Calu3 (cell line): ENCODE measurements around the gene IQSEC3. TPM values are rescaled to one million over a fixed set of nuclear protein-coding genes. Genes with fewer than 3 reads are reported as not detected.
"Not testable (repeated sequence)": the region's sequence is repeated elsewhere in the genome, so short reads cannot be mapped to it uniquely, and the experiment has no call there.

ENCODE experiments used
- BruUV-seq: library from RNA; stranded (reverse); fragments of 400-500 nt; replicated peaks from 2 replicates; lab custom pipeline; 2021; lab: Mats Ljungman, UMichigan
- CTCF ChIA-PET: fragments of 300-600 bp; sonication (Branson Sonifier 250); formaldehyde crosslinking; loops from one replicate; lab custom pipeline; 2022; ENCODE audit warnings: antibody characterized with exemption; lab: Charles Lee
- DNase-seq: peaks from one replicate; pipeline ENCODE4 v3.0.0; 2022
- H3K27ac Mint-ChIP-seq: one replicate; pipeline ENCODE4 v1.8.0; 2022; ENCODE audit warnings: mixed read lengths; ENCODE audit not compliant: unreplicated experiment
- H3K27me3 Mint-ChIP-seq: one replicate; pipeline ENCODE4 v1.8.0; 2022; ENCODE audit warnings: mixed read lengths; ENCODE audit not compliant: unreplicated experiment
- H3K36me3 Mint-ChIP-seq: one replicate; pipeline ENCODE4 v1.8.0; 2022; ENCODE audit warnings: mild to moderate bottlenecking, moderate library complexity, mixed read lengths; ENCODE audit not compliant: insufficient read depth, unreplicated experiment
- H3K4me1 Mint-ChIP-seq: one replicate; pipeline ENCODE4 v1.8.0; 2022; ENCODE audit warnings: mild to moderate bottlenecking, low read depth, mixed read lengths; ENCODE audit not compliant: unreplicated experiment
- H3K4me3 Mint-ChIP-seq: one replicate; pipeline ENCODE4 v1.8.0; 2022; ENCODE audit warnings: mild to moderate bottlenecking, low read depth, moderate library complexity, mixed read lengths; ENCODE audit not compliant: unreplicated experiment
- H3K9me3 Mint-ChIP-seq: one replicate; pipeline ENCODE4 v1.8.0; 2022; ENCODE audit warnings: low read depth, mixed read lengths; ENCODE audit not compliant: unreplicated experiment
- CTCF ChIP-seq: fragments of 200-600 bp; IDR thresholded peaks from one replicate; pipeline ENCODE4 v1.8.0; 2022; ENCODE audit warnings: antibody characterized with exemption; ENCODE audit not compliant: unreplicated experiment
- intact Hi-C: fragments of 100-400 bp; cut with micrococcal nuclease; formaldehyde crosslinking; loops from one replicate; pipeline ENCODE4 v1.10.0; 2022; ENCODE audit not compliant: unreplicated experiment
- total RNA-seq: library from RNA; stranded (reverse); gene quantifications from 2 replicates; pipeline ENCODE4 v1.2.3, GENCODE V29; 2022

The IQSEC3 gene
- total RNA-seq, 1 experiment from 2014 or later, result not detected

DNA sequence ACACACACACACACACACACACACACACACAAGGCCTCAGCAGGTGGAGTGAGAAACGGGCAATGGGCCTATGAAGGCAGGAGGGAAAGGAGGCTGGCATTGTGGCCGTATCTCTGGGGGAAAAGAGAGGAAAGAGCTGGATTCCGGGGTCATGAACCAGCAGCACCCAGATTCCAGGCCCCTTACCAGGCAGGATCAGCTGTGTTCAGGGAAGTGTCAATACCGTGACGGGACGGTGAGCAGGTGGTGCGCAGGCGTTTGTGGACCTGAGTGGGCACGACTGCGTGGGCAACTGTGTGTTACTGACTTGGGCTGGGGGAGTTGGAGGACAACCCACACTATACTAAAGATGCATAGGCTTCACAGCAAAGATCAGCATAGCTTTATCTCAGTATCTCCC is 9.5 kb downstream of the IQSEC3 start:
- BruUV-seq, H3K4me3 Mint-ChIP-seq, DNase-seq, H3K4me1 Mint-ChIP-seq, H3K27ac Mint-ChIP-seq, H3K36me3 Mint-ChIP-seq, intact Hi-C loops, H3K9me3 Mint-ChIP-seq, CTCF ChIA-PET: not testable (repeated sequence)
- peaks cover 83% of the 10 kb centered on the region for H3K27me3 Mint-ChIP-seq

GRCh38 chr12:76551-76950 is 10.0 kb downstream of the IQSEC3 start:
- H3K27me3 Mint-ChIP-seq, result peaks cover 83% of the 10 kb centered on the region

GRCh38 chr12:77101-77719 is 10.6 kb downstream of the IQSEC3 start:
- H3K27me3 Mint-ChIP-seq, result peaks cover 83% of the 10 kb centered on the region
- H3K36me3 Mint-ChIP-seq, DNase-seq, BruUV-seq, H3K9me3 Mint-ChIP-seq, CTCF ChIA-PET, H3K4me1 Mint-ChIP-seq, H3K4me3 Mint-ChIP-seq, intact Hi-C loops, H3K27ac Mint-ChIP-seq: not testable (repeated sequence)

More at GRCh38 chr12:76551-76950, 10.0 kb downstream of the IQSEC3 start:
- H3K36me3 Mint-ChIP-seq, H3K4me1 Mint-ChIP-seq, CTCF ChIA-PET, H3K4me3 Mint-ChIP-seq, DNase-seq, H3K27ac Mint-ChIP-seq, H3K9me3 Mint-ChIP-seq, BruUV-seq, intact Hi-C loops: not testable (repeated sequence)

DNA sequence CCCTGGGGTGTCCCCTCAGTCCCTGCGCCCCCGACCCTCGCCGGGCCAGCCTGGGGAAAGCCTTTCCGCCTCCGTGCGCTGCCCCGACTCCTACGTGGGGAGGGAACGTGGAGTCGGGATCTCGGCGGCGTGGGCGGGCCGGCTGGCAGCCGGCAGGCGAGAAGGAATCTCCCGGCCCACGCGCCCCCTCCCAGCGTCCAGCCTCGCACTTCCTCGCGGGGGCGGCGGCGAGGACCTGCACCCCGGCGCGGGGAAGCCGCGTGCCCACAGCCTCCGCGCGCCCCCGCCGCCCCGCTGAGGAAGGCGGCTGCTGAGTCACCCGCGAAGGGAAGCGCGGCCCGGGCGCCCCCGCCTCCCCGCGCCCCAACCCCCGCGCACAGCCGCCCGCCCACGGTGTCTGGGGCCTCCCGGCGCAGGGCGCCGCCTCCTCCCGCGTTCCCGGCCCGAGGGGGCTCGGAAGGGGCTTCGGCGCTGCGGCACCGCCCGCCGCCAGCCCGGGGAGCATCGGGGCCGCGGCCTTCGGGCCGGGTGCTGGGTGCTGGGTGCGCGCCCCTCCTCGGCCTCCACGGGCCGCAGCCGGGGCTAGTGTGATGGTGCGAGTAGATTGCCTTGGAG is 11.3 kb downstream of the IQSEC3 start:
- H3K4me3 Mint-ChIP-seq, CTCF ChIA-PET, intact Hi-C loops, BruUV-seq, H3K4me1 Mint-ChIP-seq, H3K27ac Mint-ChIP-seq, H3K36me3 Mint-ChIP-seq, DNase-seq, H3K9me3 Mint-ChIP-seq: not testable (repeated sequence)
- peaks cover 86% of the 10 kb centered on the region for H3K27me3 Mint-ChIP-seq

DNA sequence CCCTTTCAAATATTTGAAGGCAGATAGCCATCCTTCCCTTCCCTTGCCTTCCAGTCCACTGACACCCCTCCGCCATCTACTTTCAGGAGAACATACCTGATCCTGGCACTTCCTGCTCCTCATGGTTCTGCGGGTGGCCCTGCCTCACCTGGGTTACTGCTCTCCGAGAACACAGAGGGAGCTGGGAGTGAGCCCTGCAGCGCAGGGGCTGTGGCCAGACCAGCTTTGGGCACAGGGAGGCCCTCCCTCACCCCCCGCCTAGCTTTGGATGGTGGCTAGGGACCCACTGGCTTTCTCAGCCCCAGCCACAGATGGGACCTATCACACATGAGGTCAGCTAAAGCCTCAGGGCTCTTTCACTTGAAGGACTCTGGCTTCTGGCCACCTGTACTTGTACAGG is 12.4 kb downstream of the IQSEC3 start:
- no peak for TF ChIP-seq CTCF
- BruUV-seq, result no TSS peak
- CTCF ChIA-PET, result no interaction called here
- peaks cover 88% of the 10 kb centered on the region for H3K27me3 Mint-ChIP-seq
- no peaks in the 10 kb centered on the region for H3K9me3 Mint-ChIP-seq
- H3K4me1 Mint-ChIP-seq, result no peaks in the 10 kb centered on the region
- no peaks in the 10 kb centered on the region for H3K36me3 Mint-ChIP-seq
- H3K4me3 Mint-ChIP-seq, result no peak overlapping the region
- no peak overlapping the region for H3K27ac Mint-ChIP-seq
- intact Hi-C loops, result no loop called here
- DNase-seq, result no peak

- peaks cover 88% of the 10 kb centered on the region for H3K27me3 Mint-ChIP-seq
- H3K9me3 Mint-ChIP-seq, result no peaks in the 10 kb centered on the region
- H3K36me3 Mint-ChIP-seq, result no peaks in the 10 kb centered on the region
- CTCF ChIA-PET, result no interaction called here
- BruUV-seq, result no TSS peak
- no peak for TF ChIP-seq CTCF
- DNase-seq, result no peak
- intact Hi-C loops, result no loop called here
- H3K27ac Mint-ChIP-seq, result no peak overlapping the region
- no peak overlapping the region for H3K4me3 Mint-ChIP-seq
- no peaks in the 10 kb centered on the region for H3K4me1 Mint-ChIP-seq
These were observed 14.2 kb downstream of the IQSEC3 start for GRCh38 chr12:80681-81190.
